ENCODE data around the gene CELSR1.
"Not testable (repeated sequence)": the region's sequence is repeated elsewhere in the genome, so short reads cannot be mapped to it uniquely, and the experiment has no call there.

DNA sequence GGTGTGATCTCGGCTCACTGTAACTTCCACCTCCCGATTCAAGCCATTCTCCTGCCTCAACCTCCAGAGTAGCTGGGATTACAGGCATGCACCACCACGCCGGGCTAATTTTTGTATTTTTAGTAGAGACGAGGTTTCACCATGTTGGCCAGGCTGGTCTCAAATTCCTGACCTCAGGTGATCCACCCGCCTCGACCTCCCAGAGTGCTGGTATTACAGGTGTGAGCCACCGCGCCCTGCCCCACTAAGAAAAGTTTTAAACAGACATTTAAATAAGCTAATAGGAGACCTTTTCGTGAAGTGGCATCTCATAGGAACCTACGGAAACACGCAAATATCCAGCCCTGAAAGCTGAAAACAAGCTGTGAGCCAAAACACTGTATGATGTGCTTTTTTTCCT, 36.2 kb downstream of the CELSR1 start:
- TF ChIP-seq EZH2 (IDR thresholded peaks at IDR 0.05; ENCODE audit: borderline replicate concordance, insufficient read depth, low read depth, low read length, poor library complexity, severe bottlenecking), result not testable (repeated sequence)
- TF ChIP-seq, protein P1, sequence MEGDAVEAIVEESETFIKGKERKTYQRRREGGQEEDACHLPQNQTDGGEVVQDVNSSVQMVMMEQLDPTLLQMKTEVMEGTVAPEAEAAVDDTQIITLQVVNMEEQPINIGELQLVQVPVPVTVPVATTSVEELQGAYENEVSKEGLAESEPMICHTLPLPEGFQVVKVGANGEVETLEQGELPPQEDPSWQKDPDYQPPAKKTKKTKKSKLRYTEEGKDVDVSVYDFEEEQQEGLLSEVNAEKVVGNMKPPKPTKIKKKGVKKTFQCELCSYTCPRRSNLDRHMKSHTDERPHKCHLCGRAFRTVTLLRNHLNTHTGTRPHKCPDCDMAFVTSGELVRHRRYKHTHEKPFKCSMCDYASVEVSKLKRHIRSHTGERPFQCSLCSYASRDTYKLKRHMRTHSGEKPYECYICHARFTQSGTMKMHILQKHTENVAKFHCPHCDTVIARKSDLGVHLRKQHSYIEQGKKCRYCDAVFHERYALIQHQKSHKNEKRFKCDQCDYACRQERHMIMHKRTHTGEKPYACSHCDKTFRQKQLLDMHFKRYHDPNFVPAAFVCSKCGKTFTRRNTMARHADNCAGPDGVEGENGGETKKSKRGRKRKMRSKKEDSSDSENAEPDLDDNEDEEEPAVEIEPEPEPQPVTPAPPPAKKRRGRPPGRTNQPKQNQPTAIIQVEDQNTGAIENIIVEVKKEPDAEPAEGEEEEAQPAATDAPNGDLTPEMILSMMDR (IDR thresholded peaks at IDR 0.05), result not testable (repeated sequence)
